HepG2 (cell line): ENCODE measurements around the gene MAGT1. TPM values are rescaled to one million over a fixed set of nuclear protein-coding genes. Genes with fewer than 3 reads are reported as not detected.

Experiments used
- ATAC-seq: fragments of 200-7000 bp; cut with Tn5 transposase; 3 replicates; pipeline ENCODE4 v1.9.1; 2020; ENCODE audit warnings: mild to moderate bottlenecking, moderate library complexity
- BruUV-seq: library from RNA; stranded (reverse); fragments of 400-500 nt; replicated peaks from 2 replicates; lab custom pipeline; 2021; lab: Mats Ljungman, UMichigan
- CTCF ChIA-PET: fragments of 300-600 bp; formaldehyde crosslinking; extraction: SDS; loops from one replicate; lab custom pipeline; 2021; ENCODE audit warnings: low total read pairs, inconsistent platforms, low intra/inter-chr PET ratio; lab: Yijun Ruan, JAX
- POLR2A ChIA-PET: fragments of 350-600 bp; sonication (Branson Sonifier 250); formaldehyde crosslinking; loops from one replicate; lab custom pipeline; 2020; ENCODE audit warnings: antibody characterized with exemption, inconsistent platforms; lab: Yijun Ruan, JAX
- DNase-seq: peaks from one replicate; pipeline ENCODE4 v3.0.0-alpha.2; 2015; ENCODE audit warnings: low spot score
- FAIRE-seq: peaks from 3 replicates; lab custom pipeline; 2011; peaks lifted over from hg19 to GRCh38; lab: Jason Lieb, UNC
- H2AFZ ChIP-seq: one replicate; pipeline ENCODE4 v1.6.1; 2011; ENCODE audit warnings: low read length, inconsistent platforms
- H3K27ac ChIP-seq: fragments of 300-600 bp; 3 replicates; pipeline ENCODE4 v1.8.0; 2011; ENCODE audit warnings: mixed run types, mild to moderate bottlenecking, mixed read lengths, low read length, inconsistent platforms; ENCODE audit not compliant: insufficient read depth; ENCODE audit errors: extremely low read length
- H3K27me3 ChIP-seq, 2 experiments: fragments of 200-600 bp in 1 of 2; 2 replicates in 1 of 2; 3 replicates in 1 of 2; pipeline versions ENCODE4 v1.6.0 to v1.8.0; 2011; ENCODE audit warnings: low read length in 2 of 2, mild to moderate bottlenecking in 2 of 2, moderate library complexity in 2 of 2, inconsistent platforms in 1 of 2; ENCODE audit not compliant: insufficient read depth in 2 of 2, control insufficient read depth in 1 of 2
- H3K36me3 ChIP-seq, 2 experiments: fragments of 200-600 bp in 1 of 2; replicated peaks in 1 of 2; 2 replicates in 1 of 2; 3 replicates in 1 of 2; pipeline versions ENCODE4 v1.5.1 to v1.8.0; 2011; ENCODE audit warnings: low read length in 2 of 2, inconsistent platforms in 1 of 2; ENCODE audit not compliant: insufficient read depth in 2 of 2, control insufficient read depth in 1 of 2
- H3K4me1 ChIP-seq: 2 replicates; pipeline ENCODE4 v1.5.1; 2012; ENCODE audit warnings: low read length, inconsistent platforms; ENCODE audit not compliant: insufficient read depth
- H3K4me2 ChIP-seq: 2 replicates; pipeline ENCODE4 v1.6.0; 2011; ENCODE audit warnings: low read depth, low read length, inconsistent platforms
- H3K4me3 ChIP-seq, 3 experiments: fragments of 200-600 bp in 1 of 3; sonication (generic), shearing (Covaris generic) in 1 of 3; replicated peaks in 1 of 3; 2 replicates each; pipeline ENCODE4 v1.5.1; 2011 to 2016; ENCODE audit warnings: low read length in 3 of 3, inconsistent platforms in 2 of 3, low read depth in 2 of 3, mild to moderate bottlenecking in 2 of 3, control low read depth in 1 of 3, mixed read lengths in 1 of 3; ENCODE audit not compliant: insufficient read depth in 1 of 3
- H3K79me2 ChIP-seq: one replicate; pipeline ENCODE4 v1.6.1; 2011; ENCODE audit warnings: low read length, inconsistent platforms; ENCODE audit not compliant: insufficient read depth
- H3K9ac ChIP-seq: 2 replicates; pipeline ENCODE4 v1.6.0; 2011; ENCODE audit warnings: mild to moderate bottlenecking, low read depth, low read length, inconsistent platforms; ENCODE audit not compliant: insufficient read depth
- H3K9me3 ChIP-seq: 2 replicates; pipeline ENCODE4 v1.5.1; 2012; ENCODE audit warnings: mild to moderate bottlenecking, low read length
- H4K20me1 ChIP-seq: 2 replicates; pipeline ENCODE4 v1.6.0; 2011; ENCODE audit warnings: inconsistent platforms, mild to moderate bottlenecking, low read length, moderate library complexity; ENCODE audit not compliant: insufficient read depth
- BORCS8-MEF2B ChIP-seq: sonication (generic); formaldehyde crosslinking; IDR thresholded peaks from 2 replicates; pipeline ENCODE4 v1.8.0; 2022; ENCODE audit warnings: mild to moderate bottlenecking, missing genetic modification reagents
- EEA1 ChIP-seq: sonication (generic); formaldehyde crosslinking; IDR thresholded peaks from 2 replicates; pipeline ENCODE4 v1.5.1; 2020; ENCODE audit warnings: mild to moderate bottlenecking, missing genetic modification reagents, borderline replicate concordance
- EP300 ChIP-seq, 3 experiments: sonication (generic) in 1 of 3; formaldehyde crosslinking in 1 of 3; IDR thresholded peaks; 2 replicates each; pipeline versions ENCODE4 v1.5.1 to v1.6.1; 2011 to 2020; ENCODE audit warnings: low read depth in 2 of 3, low read length in 2 of 3, borderline replicate concordance in 1 of 3, improper control_type of control experiment in 1 of 3, mild to moderate bottlenecking in 1 of 3, missing genetic modification reagents in 1 of 3, moderate library complexity in 1 of 3
- HNRNPH1 ChIP-seq: fragments of 200-400 bp; formaldehyde crosslinking; optimal IDR thresholded peaks from 2 replicates; pipeline ENCODE3; 2017; ENCODE audit warnings: mild to moderate bottlenecking, low read depth, low read length
- IRF2 ChIP-seq: IDR thresholded peaks from 2 replicates; pipeline ENCODE4 v1.6.1; 2018; ENCODE audit warnings: missing genetic modification reagents, missing compliant biosample characterization
- JUN ChIP-seq: sonication (generic); formaldehyde crosslinking; IDR thresholded peaks from 2 replicates; pipeline ENCODE4 v1.4.0; 2020; ENCODE audit warnings: mild to moderate bottlenecking, missing genetic modification reagents
- NR2F2 ChIP-seq: IDR thresholded peaks from 2 replicates; pipeline ENCODE4 v1.6.1; 2012; ENCODE audit warnings: low read depth, inconsistent platforms, borderline replicate concordance
- ZNF10 ChIP-seq: sonication (generic); formaldehyde crosslinking; IDR thresholded peaks from 2 replicates; pipeline ENCODE4 v1.4.0; 2020; ENCODE audit warnings: mild to moderate bottlenecking, low read depth, missing genetic modification reagents, borderline replicate concordance
- ZNF138 ChIP-seq: sonication (generic); formaldehyde crosslinking; IDR thresholded peaks from 2 replicates; pipeline ENCODE4 v1.5.0; 2020; ENCODE audit warnings: mild to moderate bottlenecking, low read depth, missing genetic modification reagents
- ZNF253 ChIP-seq: sonication (generic); formaldehyde crosslinking; IDR thresholded peaks from 2 replicates; pipeline ENCODE4 v1.8.0; 2022; ENCODE audit warnings: mild to moderate bottlenecking, missing genetic modification reagents, borderline replicate concordance
- ZNF33A ChIP-seq: sonication (generic); formaldehyde crosslinking; IDR thresholded peaks from 2 replicates; pipeline ENCODE4 v1.5.1; 2020; ENCODE audit warnings: missing genetic modification reagents, mild to moderate bottlenecking, moderate library complexity, borderline replicate concordance
- ZNF672 ChIP-seq: sonication (generic); formaldehyde crosslinking; IDR thresholded peaks from 2 replicates; pipeline ENCODE4 v1.8.1; 2022; ENCODE audit warnings: missing genetic modification reagents
- ZNF761 ChIP-seq: sonication (generic); formaldehyde crosslinking; conservative IDR thresholded peaks from 2 replicates; pipeline ENCODE4 v1.4.0; 2020; ENCODE audit warnings: mild to moderate bottlenecking, missing genetic modification reagents
- ZNF780A ChIP-seq: sonication (generic); formaldehyde crosslinking; IDR thresholded peaks from 2 replicates; pipeline ENCODE4 v1.8.0; 2022; ENCODE audit warnings: mild to moderate bottlenecking, missing genetic modification reagents, moderate library complexity
- in situ Hi-C: cut with HindIII; loops from 2 replicates; pipeline ENCODE4 v1.10.0; 2017; ENCODE audit warnings: low pct_unique_long_range_greater_than_20kb; ENCODE audit not compliant: extremely low pct_ligation_motif_present
- intact Hi-C: fragments of 100-400 bp; cut with micrococcal nuclease; formaldehyde crosslinking; loops from one replicate; pipeline ENCODE4 v1.10.0; 2022; ENCODE audit not compliant: unreplicated experiment
- polyA plus RNA-seq, 8 experiments: library from polyadenylated mRNA; depleted of rRNA in 3 of 8; stranded (reverse) in 7 of 8; unstranded in 1 of 8; fragments of >200 nt; fragmentation: Illumina TruSeq in 4 of 8; extraction: Trizol in 4 of 8; gene quantifications; 2 replicates each; pipeline versions ENCODE4 v1.2.1 to v1.2.3, GENCODE V29; 2011 to 2016; ENCODE audit warnings: low read depth in 4 of 8, missing spikeins in 1 of 8, mixed read lengths in 1 of 8; ENCODE audit not compliant: insufficient read depth in 1 of 8
- total RNA-seq, 5 experiments: library from RNA; depleted of rRNA; stranded (reverse); fragments of >200 nt; fragmentation: Illumina TruSeq; extraction: Trizol; gene quantifications; 2 replicates each; pipeline ENCODE4 v1.2.3, GENCODE V29; 2016; ENCODE audit warnings: low read depth in 1 of 5
- TF ChIP-seq, protein P1 (sequence below): IDR thresholded peaks from 2 replicates; pipeline ENCODE4 v1.6.1; 2016; ENCODE audit warnings: low read depth, borderline replicate concordance
- TF ChIP-seq, protein P2 (sequence below): sonication (generic); formaldehyde crosslinking; IDR thresholded peaks from 2 replicates; pipeline ENCODE4 v1.9.0; 2021; ENCODE audit warnings: mild to moderate bottlenecking, missing genetic modification reagents
- TF ChIP-seq, protein P3 (sequence below): sonication (generic); formaldehyde crosslinking; IDR thresholded peaks from 2 replicates; pipeline ENCODE4 v1.5.0; 2020; ENCODE audit warnings: mild to moderate bottlenecking, missing genetic modification reagents

Gene MAGT1
- total and polyA plus RNA-seq, 2 of the 13 experiments (the other 11 are each of a cell fraction or from before 2014, with no cell fraction given): 38.0 to 75.0 TPM

DNA sequence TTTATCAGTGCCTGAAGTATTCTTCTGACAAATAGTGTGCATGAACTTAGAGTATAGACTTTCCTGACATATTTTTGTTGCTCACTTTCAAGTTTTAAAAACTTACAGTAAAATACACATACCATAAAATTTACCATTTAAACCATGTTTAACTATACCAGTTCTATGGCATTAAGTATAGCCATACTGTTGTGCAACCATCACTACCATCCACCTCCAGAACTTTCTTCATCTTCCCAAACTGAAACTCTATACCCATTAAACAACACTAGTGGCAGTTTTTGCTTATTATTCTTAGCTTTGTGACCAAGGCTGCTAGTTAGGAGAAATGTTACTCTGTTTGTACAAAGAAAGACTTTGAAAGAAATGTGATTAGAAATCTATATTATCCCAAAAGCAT, 41.1 kb upstream of the MAGT1 start:
- POLR2A ChIA-PET: no interaction called here
- Histone ChIP-seq H3K4me1 (no peaks in the 10 kb centered on the region), H4K20me1 (no peaks in the 10 kb centered on the region), H3K4me2 (no peak overlapping the region), H3K36me3 (no peaks in the 10 kb centered on the region), H3K27ac (no peak overlapping the region), H3K27me3 (no peaks in the 10 kb centered on the region), H2AFZ (no peak overlapping the region), H3K79me2 (no peaks in the 10 kb centered on the region), H3K9ac (no peak overlapping the region), H3K9me3 (no peaks in the 10 kb centered on the region), H3K4me3 (no peak overlapping the region)
- intact Hi-C loops: no loop called here
- in situ Hi-C loops: no loop called here
- no peak for FAIRE-seq
- DNase-seq: no peak
- no peak for ATAC-seq
- BruUV-seq: no TSS peak
- CTCF ChIA-PET: no interaction called here
- no peak for TF ChIP-seq ZNF10 (CRISPR knock-in tag)
- no peak for TF ChIP-seq NR2F2
- no peak for TF ChIP-seq ZNF33A
- TF ChIP-seq EEA1: no peak
- no peak for TF ChIP-seq ZNF761 (CRISPR knock-in tag)
- TF ChIP-seq, protein P1, sequence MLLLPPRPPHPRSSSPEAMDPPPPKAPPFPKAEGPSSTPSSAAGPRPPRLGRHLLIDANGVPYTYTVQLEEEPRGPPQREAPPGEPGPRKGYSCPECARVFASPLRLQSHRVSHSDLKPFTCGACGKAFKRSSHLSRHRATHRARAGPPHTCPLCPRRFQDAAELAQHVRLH (CRISPR knock-in tag): no peak
- no peak for TF ChIP-seq ZNF672
- no peak for TF ChIP-seq BORCS8-MEF2B (CRISPR knock-in tag)
- no peak for TF ChIP-seq ZNF780A (CRISPR knock-in tag)
- no peak for TF ChIP-seq HNRNPH1
- no peak for TF ChIP-seq ZNF138 (CRISPR knock-in tag)
- TF ChIP-seq IRF2 (CRISPR knock-in tag): no peak
- no peak for TF ChIP-seq ZNF253 (CRISPR knock-in tag)
- TF ChIP-seq, protein P2, sequence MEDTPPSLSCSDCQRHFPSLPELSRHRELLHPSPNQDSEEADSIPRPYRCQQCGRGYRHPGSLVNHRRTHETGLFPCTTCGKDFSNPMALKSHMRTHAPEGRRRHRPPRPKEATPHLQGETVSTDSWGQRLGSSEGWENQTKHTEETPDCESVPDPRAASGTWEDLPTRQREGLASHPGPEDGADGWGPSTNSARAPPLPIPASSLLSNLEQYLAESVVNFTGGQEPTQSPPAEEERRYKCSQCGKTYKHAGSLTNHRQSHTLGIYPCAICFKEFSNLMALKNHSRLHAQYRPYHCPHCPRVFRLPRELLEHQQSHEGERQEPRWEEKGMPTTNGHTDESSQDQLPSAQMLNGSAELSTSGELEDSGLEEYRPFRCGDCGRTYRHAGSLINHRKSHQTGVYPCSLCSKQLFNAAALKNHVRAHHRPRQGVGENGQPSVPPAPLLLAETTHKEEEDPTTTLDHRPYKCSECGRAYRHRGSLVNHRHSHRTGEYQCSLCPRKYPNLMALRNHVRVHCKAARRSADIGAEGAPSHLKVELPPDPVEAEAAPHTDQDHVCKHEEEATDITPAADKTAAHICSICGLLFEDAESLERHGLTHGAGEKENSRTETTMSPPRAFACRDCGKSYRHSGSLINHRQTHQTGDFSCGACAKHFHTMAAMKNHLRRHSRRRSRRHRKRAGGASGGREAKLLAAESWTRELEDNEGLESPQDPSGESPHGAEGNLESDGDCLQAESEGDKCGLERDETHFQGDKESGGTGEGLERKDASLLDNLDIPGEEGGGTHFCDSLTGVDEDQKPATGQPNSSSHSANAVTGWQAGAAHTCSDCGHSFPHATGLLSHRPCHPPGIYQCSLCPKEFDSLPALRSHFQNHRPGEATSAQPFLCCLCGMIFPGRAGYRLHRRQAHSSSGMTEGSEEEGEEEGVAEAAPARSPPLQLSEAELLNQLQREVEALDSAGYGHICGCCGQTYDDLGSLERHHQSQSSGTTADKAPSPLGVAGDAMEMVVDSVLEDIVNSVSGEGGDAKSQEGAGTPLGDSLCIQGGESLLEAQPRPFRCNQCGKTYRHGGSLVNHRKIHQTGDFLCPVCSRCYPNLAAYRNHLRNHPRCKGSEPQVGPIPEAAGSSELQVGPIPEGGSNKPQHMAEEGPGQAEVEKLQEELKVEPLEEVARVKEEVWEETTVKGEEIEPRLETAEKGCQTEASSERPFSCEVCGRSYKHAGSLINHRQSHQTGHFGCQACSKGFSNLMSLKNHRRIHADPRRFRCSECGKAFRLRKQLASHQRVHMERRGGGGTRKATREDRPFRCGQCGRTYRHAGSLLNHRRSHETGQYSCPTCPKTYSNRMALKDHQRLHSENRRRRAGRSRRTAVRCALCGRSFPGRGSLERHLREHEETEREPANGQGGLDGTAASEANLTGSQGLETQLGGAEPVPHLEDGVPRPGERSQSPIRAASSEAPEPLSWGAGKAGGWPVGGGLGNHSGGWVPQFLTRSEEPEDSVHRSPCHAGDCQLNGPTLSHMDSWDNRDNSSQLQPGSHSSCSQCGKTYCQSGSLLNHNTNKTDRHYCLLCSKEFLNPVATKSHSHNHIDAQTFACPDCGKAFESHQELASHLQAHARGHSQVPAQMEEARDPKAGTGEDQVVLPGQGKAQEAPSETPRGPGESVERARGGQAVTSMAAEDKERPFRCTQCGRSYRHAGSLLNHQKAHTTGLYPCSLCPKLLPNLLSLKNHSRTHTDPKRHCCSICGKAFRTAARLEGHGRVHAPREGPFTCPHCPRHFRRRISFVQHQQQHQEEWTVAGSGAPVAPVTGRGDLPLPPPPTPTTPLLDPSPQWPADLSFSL (CRISPR knock-in tag): no peak
- no peak for TF ChIP-seq JUN
- TF ChIP-seq, protein P3, sequence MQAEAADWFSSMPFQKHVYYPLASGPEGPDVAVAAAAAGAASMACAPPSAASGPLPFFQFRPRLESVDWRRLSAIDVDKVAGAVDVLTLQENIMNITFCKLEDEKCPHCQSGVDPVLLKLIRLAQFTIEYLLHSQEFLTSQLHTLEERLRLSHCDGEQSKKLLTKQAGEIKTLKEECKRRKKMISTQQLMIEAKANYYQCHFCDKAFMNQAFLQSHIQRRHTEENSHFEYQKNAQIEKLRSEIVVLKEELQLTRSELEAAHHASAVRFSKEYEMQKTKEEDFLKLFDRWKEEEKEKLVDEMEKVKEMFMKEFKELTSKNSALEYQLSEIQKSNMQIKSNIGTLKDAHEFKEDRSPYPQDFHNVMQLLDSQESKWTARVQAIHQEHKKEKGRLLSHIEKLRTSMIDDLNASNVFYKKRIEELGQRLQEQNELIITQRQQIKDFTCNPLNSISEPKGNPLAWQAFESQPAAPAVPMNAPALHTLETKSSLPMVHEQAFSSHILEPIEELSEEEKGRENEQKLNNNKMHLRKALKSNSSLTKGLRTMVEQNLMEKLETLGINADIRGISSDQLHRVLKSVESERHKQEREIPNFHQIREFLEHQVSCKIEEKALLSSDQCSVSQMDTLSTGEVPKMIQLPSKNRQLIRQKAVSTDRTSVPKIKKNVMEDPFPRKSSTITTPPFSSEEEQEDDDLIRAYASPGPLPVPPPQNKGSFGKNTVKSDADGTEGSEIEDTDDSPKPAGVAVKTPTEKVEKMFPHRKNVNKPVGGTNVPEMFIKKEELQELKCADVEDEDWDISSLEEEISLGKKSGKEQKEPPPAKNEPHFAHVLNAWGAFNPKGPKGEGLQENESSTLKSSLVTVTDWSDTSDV (CRISPR knock-in tag): no peak
- TF ChIP-seq EP300 (IDR thresholded peaks at IDR 0.05; ENCODE audit: low read depth in 2 of 2, low read length in 2 of 2): no peak
- TF ChIP-seq EP300 (CRISPR knock-in tag; IDR thresholded peaks at IDR 0.05; ENCODE audit: borderline replicate concordance): no peak
